Suppressor macrophage treated with lipopolysaccharide for 4 hours (primary cell): Measurements from ENCODE around the gene CACNA2D1.

Experiments used
- DNase-seq: peaks from one replicate; pipeline ENCODE4 v3.0.0-alpha.2; 2020

The CACNA2D1 gene

GRCh38 chr7:82331234-82331633 is 112.3 kb downstream of the CACNA2D1 start:
- DNase-seq: no peak

DNA sequence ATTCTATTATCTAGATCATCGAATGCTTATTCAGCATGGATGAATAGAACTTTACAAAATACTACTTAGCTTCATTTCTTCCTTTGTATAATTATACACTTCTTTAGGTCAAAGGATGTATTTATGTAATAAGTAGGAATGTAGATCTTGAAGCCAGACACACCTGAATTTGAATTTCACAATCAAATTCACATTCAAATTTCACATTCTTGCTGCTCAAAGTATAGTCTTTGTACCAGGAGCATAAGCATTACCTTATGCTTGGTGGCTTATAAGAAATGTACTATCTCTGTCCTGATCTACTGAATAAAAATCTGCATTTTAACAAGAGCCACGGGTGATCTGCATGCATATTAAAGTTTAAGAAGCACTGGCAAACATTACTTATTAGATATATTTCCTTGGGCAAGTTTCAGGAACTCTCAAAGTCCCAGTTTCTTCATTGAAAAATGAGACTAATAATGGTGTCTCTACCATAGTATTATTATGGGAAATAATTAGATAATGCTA is 112.8 kb downstream of the CACNA2D1 start:
- no peak for DNase-seq

- DNase-seq: no peak
These were observed 115.7 kb downstream of the CACNA2D1 start for GRCh38 chr7:82327898-82328297.

GRCh38 chr7:82325416-82325815 is 118.2 kb downstream of the CACNA2D1 start:
- no peak for DNase-seq

GRCh38 chr7:82323806-82324205 is 119.8 kb downstream of the CACNA2D1 start:
- DNase-seq: no peak

DNA sequence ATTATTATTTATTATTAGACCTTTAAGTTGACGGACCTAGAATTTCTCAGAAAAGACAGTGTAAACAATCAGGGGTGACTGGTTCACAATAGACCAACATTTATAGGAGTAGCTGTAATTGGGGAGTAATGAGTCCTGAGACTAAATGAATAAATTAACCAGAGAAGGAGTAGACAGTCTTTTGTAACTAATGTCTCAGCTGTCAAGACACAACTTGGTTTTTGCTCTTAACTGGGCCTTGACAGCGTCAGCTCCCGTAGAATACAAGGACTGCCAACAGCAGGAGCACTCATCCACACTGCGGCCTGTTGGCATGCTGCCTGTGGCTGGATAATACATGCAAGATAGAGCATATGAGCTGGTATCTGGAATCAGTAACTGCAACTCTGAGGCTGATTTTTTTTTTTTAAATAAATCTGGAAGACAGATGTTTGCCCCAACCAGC is 123.9 kb downstream of the CACNA2D1 start:
- no peak for DNase-seq

DNA sequence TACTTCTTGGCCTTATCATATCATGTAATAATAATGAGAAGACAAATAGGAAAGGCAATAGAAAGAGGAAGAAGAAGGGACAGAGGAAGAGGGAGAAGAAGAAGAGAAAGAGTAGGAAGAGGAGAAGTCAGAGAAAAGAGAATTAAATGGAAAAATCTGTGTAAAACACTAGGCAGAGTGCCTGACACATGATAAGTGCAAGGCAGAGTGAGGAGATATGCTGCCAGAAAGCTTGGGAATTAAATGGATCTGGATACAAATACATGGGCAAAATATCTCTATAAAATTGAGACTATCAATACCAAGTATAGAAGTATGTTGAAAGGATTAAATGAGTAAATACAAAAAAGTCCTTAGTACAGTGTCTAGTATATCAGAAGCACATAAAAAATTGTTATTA is 124.8 kb downstream of the CACNA2D1 start:
- DNase-seq: no peak

- no peak for DNase-seq
These were observed 125.8 kb downstream of the CACNA2D1 start for GRCh38 chr7:82317760-82318159.

- DNase-seq: no peak
These were observed 126.3 kb downstream of the CACNA2D1 start for GRCh38 chr7:82317257-82317721.

DNA sequence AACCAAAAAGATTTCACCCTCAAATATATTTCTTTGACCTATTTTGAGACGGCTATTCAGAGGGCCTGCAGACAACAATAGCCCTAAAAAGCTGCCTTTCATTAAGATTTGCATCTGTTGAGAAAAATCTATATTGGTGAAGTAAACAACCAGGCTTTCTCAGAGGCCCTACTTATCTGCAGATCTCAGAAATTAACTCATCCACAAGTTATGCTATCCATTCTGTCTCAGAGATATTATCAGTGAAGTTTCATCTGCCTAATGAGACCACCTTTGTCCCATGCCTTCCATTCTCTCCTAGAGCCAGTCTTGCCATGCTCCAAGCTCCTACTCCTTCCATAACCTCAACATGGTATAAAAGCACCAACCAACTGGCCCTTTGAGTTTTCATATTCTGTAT is 130.3 kb downstream of the CACNA2D1 start:
- no peak for DNase-seq

GRCh38 chr7:82312646-82313045 is 130.9 kb downstream of the CACNA2D1 start:
- no peak for DNase-seq

DNA sequence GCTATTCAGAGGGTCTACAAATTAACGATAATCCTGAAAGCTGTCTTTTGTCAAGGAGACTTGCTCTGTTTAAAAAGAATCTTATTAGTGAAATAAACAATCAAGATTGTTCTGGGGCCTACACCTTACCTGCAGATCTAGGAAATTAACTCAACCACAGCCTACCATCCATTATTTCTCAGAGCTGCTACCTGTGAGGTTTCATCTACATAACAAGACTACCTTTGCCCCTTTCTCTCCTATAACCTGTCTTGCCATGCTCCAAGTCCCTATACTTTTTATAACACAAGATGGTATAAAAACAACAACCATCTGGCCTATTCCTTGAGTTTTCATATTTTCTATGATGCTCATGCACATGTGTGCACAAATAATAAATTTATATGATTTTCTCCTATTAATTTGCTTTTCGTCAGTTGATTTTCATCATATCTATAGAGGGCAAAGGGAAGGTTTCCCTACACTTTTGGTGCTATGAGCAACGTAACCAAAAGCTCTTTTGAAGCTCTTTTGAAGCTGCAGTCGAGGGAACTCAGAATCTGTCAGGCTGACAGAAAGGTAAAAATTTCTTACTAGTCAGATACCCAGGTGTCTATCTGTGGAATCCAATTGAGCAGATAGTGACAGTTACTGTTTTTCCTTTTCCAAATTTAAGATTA is 138.1 kb downstream of the CACNA2D1 start:
- DNase-seq: no peak

DNA sequence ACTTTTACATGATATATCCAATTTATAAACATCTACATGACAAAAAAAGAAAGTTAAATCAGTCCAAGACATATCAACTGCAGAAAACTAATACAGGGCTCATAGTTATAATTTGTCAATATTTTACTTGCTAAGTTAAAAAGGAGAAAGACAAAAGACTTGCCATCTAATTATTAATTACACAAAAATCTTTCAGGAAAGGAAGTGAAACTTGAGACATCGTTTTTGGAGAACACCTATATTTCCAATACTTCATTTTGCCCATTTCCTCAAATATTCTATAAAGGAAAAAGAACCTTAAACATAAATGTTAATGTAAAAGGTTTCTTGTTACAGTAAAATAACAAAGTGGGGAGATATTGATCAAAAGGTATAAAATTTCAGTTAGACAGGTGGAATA is 148.7 kb downstream of the CACNA2D1 start:
- no peak for DNase-seq

DNA sequence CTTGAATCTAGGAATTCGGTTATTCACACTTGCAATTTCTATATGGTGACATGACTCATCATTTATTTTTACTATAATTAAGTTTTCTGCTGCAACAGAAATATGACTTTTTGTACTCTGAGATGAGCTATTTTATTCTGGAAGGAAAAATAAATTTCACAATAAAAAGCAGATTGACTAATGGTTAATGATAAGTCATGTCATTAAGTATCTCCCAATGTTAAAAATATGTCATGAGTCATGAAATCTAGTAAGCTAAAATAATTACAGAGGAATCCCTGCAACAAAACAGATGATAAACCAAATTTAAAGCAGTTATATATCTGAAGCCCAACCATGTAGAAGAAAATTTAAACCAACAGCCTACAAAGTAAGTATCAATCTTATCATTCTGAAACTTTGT is 149.2 kb downstream of the CACNA2D1 start:
- no peak for DNase-seq

DNA sequence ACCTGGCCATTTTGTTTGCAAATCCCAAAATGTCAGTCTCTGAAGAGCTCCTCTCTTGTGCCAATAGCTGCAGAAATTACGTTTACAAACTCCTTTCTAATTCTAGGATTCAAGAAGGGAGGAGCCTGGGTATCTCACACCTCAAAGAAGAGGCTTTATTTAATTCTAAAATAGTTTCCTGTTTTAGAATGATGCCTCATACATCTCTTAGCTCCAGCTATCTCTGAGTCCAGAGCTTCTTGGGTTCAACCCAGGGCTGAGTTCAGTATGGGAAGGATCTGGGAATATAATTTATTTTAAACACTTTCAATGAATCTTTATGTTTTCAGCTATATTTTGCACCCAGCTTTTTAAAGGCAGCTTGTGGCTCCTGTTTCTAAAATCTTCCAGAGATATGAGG is 150.1 kb downstream of the CACNA2D1 start:
- no peak for DNase-seq

GRCh38 chr7:82291931-82292330 is 151.6 kb downstream of the CACNA2D1 start:
- DNase-seq: peak; percentile 4

DNA sequence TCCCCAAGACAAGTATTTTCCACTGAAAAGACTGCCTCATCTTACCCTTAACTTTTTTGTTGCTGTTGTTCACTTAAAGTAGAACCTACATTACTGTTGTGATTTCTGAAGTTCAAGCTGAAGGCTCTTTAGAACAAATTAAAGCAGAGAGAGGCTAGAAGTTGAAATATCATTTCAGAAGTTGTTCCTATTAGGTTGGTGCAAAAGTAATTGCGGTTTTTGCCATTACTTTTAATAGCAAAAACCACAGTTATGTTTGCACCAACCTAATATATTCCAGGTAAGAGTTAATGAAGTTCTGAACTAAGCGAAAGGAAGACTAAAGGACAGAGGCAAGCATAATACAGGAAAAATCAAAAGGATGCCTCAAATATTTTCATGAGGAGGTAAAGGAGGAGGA is 153.7 kb downstream of the CACNA2D1 start:
- no peak for DNase-seq

- DNase-seq: no peak
These were observed 154.4 kb downstream of the CACNA2D1 start for GRCh38 chr7:82289152-82289535.

DNA sequence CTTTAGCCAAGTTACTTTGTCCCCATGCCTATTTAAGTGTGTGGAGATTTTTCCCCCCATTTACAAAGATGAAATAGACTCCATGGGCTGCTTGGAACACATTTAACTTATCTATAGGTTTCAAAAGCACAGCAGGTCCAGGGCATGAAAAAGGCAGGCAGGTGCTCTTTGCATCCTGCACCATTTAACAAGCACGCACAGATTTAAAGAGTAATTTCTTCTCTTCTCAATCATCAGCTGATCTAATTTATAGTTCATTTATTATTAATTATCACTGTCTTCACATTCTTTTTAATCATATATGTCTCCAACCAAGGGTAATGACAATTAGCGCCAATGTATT is 156.8 kb downstream of the CACNA2D1 start:
- no peak for DNase-seq

- DNase-seq: no peak
These were observed 157.3 kb downstream of the CACNA2D1 start for GRCh38 chr7:82286096-82286797.

DNA sequence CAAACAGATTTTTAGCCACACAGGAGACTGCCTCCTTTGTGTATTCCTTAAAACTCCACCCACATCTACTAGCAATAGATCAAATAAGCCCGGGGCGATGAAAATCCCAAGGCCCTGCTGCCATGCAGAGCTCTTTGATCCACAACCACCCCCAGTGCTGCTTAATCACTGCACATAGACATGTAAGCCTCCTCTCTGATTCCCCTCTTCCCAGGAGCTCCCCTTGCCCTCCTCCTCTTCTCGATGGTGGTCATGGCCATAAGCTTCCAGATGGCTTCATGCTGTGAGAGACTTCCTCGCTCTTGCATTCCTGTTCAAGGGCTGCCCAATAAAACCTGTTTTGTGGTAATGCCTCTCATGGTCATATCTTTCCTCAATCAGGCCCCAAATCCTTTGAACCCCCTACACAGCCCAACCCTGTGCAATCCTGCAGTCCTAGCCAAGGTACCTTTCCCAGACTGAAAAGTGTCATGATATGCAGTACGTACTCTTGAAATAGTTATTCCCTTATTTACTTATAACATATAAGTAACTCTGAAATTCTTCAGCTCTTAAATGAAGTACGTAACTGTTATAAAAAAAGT is 158.5 kb downstream of the CACNA2D1 start:
- no peak for DNase-seq

DNA sequence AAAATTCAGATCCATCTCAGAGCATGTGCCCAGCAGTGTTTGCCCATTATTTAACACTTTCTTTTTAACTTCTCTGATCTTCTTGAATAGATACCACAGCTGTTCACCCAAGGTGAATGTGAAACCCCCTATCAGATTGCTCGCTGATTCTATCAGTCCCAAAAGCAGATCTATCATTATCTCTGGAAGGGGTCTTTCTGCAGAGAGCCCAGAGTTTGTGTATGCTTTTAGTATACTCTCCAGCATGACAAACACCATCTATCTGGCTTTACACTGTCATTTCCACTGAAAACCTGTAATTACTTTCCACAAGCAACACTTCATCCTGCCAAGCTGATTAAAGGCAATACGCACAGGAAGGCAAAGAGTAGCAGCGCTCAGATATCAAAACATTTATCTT is 168.2 kb downstream of the CACNA2D1 start:
- no peak for DNase-seq

DNA sequence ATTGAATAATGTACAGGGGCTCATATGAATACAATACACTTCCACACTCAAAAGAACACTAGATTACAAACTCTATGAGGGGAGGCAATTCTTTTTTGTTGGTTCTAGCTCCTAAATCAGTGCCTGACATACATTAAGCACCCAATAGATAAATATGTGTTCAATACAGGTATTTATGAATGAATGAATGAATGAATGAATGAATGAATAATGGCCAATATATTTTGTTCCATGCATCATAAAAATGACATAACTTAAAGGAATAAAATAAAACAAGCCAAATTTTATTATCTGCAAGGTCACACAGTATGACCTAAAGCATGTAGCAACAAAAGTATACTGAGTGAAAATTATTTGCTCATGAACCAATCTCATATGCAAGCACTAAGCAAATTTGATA is 168.9 kb downstream of the CACNA2D1 start:
- no peak for DNase-seq

- DNase-seq: no peak
These were observed 169.7 kb downstream of the CACNA2D1 start for GRCh38 chr7:82273886-82274285.
